ENCODE results near the gene CBFB. TPM values are rescaled to one million over a fixed set of nuclear protein-coding genes. Genes with fewer than 3 reads are reported as not detected.

The CBFB gene
- total and polyA plus RNA-seq, 2 of the 13 experiments (the other 11 are each of a cell fraction or from before 2014, with no cell fraction given) = 22.1 to 70.8 TPM

GRCh38 chr16:67147437-67148140 lies 118.6 kb downstream of the CBFB start (continued):
- TF ChIP-seq ZBTB49 (CRISPR knock-in tag; IDR thresholded peaks at IDR 0.05; ENCODE audit: borderline replicate concordance) (no peak), ZNF772 (CRISPR knock-in tag; IDR thresholded peaks at IDR 0.05) (no peak)

GRCh38 chr16:67148221-67148620 lies 119.3 kb downstream of the CBFB start:
- Histone ChIP-seq H3K9ac (ENCODE audit: insufficient read depth, low read depth, low read length) (no peak overlapping the region), H2AFZ (ENCODE audit: low read length) (no peak overlapping the region), H3K36me3 (replicated peaks in 1 of 2; ENCODE audit: control insufficient read depth in 1 of 2, insufficient read depth in 2 of 2, low read length in 2 of 2) (peaks cover 40 to 58% of the 10 kb centered on the region in 2 experiments), H3K79me2 (ENCODE audit: insufficient read depth, low read length) (no peaks in the 10 kb centered on the region), H3K27ac (ENCODE audit: extremely low read length, insufficient read depth, low read length) (no peak overlapping the region), H4K20me1 (ENCODE audit: insufficient read depth, low read length) (peaks cover 9% of the 10 kb centered on the region; the same call in 1 of the 2 replicates), H3K9me3 (ENCODE audit: low read length) (no peaks in the 10 kb centered on the region), H3K4me3 (replicated peaks in 1 of 3; ENCODE audit: insufficient read depth in 1 of 3, low read depth in 2 of 3, low read length in 3 of 3) (no peak overlapping the region), H3K4me2 (ENCODE audit: low read depth, low read length) (no peak overlapping the region), H3K27me3 (ENCODE audit: control insufficient read depth in 1 of 2, insufficient read depth in 2 of 2, low read length in 2 of 2) (no peaks in the 10 kb centered on the region; a peak in 1 of 5 replicates), H3K4me1 (ENCODE audit: insufficient read depth, low read length) (peaks cover 18% of the 10 kb centered on the region)
- 92% methylated on average over 2 of the region's 2 CpGs for WGBS (ENCODE audit: low lambda C conversion rate)
- BruUV-seq (replicated peaks) = TSS peak; percentile 54
- no peak for FAIRE-seq
- in situ Hi-C loops (cut with HindIII; ENCODE audit: extremely low pct_ligation_motif_present, low pct_unique_long_range_greater_than_20kb) (no loop called here), intact Hi-C loops (cut with micrococcal nuclease; ENCODE audit: unreplicated experiment) (no loop called here)
- DNase-seq (ENCODE audit: low spot score) = no peak
- ChIA-PET CTCF (ENCODE audit: low intra/inter-chr PET ratio, low total read pairs) (no interaction called here), POLR2A (interaction anchor here (1.7 to 4.1 kb wide), 2 partner anchors 12 to 36 kb away, joined by 13 to 19 read pairs; partner anchors contain the start of genes FBXL8 and TRADD)
- no peak for ATAC-seq
- TF ChIP-seq ZNF740 (CRISPR knock-in tag; IDR thresholded peaks at IDR 0.05) (no peak), MAFF (IDR thresholded peaks at IDR 0.05; ENCODE audit: low read depth, low read length) (no peak), POLR2G (IDR thresholded peaks at IDR 0.05; ENCODE audit: low read depth, low read length) (no peak), SIN3A (IDR thresholded peaks at IDR 0.05; ENCODE audit: borderline replicate concordance, low read depth, low read length) (no peak), SIN3B (IDR thresholded peaks at IDR 0.05; ENCODE audit: low read length) (no peak), HNF4A (CRISPR knock-in tag; IDR thresholded peaks at IDR 0.05) (no peak), ZBTB7A (CRISPR knock-in tag; IDR thresholded peaks at IDR 0.05) (no peak), ARID4A (CRISPR knock-in tag; IDR thresholded peaks at IDR 0.05; ENCODE audit: borderline replicate concordance) (no peak), PPARG (CRISPR knock-in tag; conservative IDR thresholded peaks at IDR 0.05) (no peak), BCLAF1 (IDR thresholded peaks at IDR 0.05) (no peak)
